Gastroesophageal sphincter (tissue), 3 donors: ENCODE data around the gene PPARG.

Experiments
- POLR2A ChIP-seq, 2 donors: fragments of 450-650 bp; IDR thresholded peaks; one replicate each; pipeline ENCODE4 v1.6.1; 2017; ENCODE audit warnings: antibody characterized with exemption in 2 of 2, mild to moderate bottlenecking in 2 of 2, moderate library complexity in 1 of 2
- POLR2AphosphoS5 ChIP-seq: sonication (generic); formaldehyde crosslinking; IDR thresholded peaks from one replicate; pipeline ENCODE4 v1.6.1; 2017; ENCODE audit warnings: antibody characterized with exemption
- TF ChIP-seq, protein P1 (sequence below), 4 experiments: fragments of 200-600 bp in 2 of 4; fragments of 450-650 bp in 2 of 4; sonication (generic) in 1 of 4; IDR thresholded peaks; one replicate each; pipeline ENCODE4 v1.5.1; 2017 to 2019; ENCODE audit warnings: antibody characterized with exemption in 4 of 4, mild to moderate bottlenecking in 2 of 4, moderate library complexity in 2 of 4

DNA sequence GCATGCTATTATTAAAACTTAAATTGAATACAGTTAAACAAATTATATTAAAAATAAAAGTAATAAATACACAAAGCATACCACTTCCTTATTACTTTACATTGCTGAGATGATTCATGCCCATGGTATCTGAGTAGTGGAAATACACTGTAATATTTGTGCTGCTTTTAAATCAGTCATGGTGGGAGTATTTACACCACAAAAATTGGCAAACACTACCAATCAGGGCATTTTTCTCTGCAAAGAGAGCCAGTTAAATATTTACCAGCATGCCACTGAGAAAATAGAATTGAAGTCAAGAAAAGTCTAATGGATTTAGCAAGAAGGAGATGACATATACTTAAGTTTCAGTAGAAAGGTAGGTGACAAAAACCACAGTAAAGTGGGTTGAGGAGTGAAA is 19.6 kb downstream of the PPARG start:
- TF ChIP-seq, protein P1, sequence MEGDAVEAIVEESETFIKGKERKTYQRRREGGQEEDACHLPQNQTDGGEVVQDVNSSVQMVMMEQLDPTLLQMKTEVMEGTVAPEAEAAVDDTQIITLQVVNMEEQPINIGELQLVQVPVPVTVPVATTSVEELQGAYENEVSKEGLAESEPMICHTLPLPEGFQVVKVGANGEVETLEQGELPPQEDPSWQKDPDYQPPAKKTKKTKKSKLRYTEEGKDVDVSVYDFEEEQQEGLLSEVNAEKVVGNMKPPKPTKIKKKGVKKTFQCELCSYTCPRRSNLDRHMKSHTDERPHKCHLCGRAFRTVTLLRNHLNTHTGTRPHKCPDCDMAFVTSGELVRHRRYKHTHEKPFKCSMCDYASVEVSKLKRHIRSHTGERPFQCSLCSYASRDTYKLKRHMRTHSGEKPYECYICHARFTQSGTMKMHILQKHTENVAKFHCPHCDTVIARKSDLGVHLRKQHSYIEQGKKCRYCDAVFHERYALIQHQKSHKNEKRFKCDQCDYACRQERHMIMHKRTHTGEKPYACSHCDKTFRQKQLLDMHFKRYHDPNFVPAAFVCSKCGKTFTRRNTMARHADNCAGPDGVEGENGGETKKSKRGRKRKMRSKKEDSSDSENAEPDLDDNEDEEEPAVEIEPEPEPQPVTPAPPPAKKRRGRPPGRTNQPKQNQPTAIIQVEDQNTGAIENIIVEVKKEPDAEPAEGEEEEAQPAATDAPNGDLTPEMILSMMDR (IDR thresholded peaks at IDR 0.05): no peak
- TF ChIP-seq POLR2A (IDR thresholded peaks at IDR 0.05): no peak
- no peak for TF ChIP-seq POLR2AphosphoS5
